GM21723 (cell line): Measurements from ENCODE around the gene ARF1.

Experiments used
- ATAC-seq: cut with Tn5 transposase; IDR thresholded peaks from one replicate; pipeline ENCODE4 v1.9.1; 2021; ENCODE audit warnings: mild to moderate bottlenecking, moderate library complexity; ENCODE audit not compliant: unreplicated experiment

Gene ARF1

GRCh38 chr1:228068359-228068758 lies 14.1 kb upstream of the ARF1 start:
- no peak for ATAC-seq

GRCh38 chr1:228070173-228070572 lies 12.3 kb upstream of the ARF1 start:
- ATAC-seq = no peak

- no peak for ATAC-seq
Observed at GRCh38 chr1:228070851-228071250, 11.7 kb upstream of the ARF1 start.

- no peak for ATAC-seq
Observed at GRCh38 chr1:228071839-228072657, 10.5 kb upstream of the ARF1 start.

- no peak for ATAC-seq
Observed at GRCh38 chr1:228072658-228073043, 9.9 kb upstream of the ARF1 start.

GRCh38 chr1:228073061-228073856 lies 9.2 kb upstream of the ARF1 start:
- no peak for ATAC-seq

- no peak for ATAC-seq
Observed at GRCh38 chr1:228073857-228074545, 8.5 kb upstream of the ARF1 start.

GRCh38 chr1:228074954-228075730 lies 7.4 kb upstream of the ARF1 start:
- ATAC-seq = no peak

- ATAC-seq = no peak
Observed at GRCh38 chr1:228075801-228076271, 6.7 kb upstream of the ARF1 start.

- no peak for ATAC-seq
Observed at GRCh38 chr1:228076796-228077430, 5.6 kb upstream of the ARF1 start.

- no peak for ATAC-seq
Observed at GRCh38 chr1:228077565-228078330, 4.8 kb upstream of the ARF1 start.

GRCh38 chr1:228079013-228079412 lies 3.5 kb upstream of the ARF1 start:
- ATAC-seq = no peak

GRCh38 chr1:228079601-228080263 lies 2.8 kb upstream of the ARF1 start:
- ATAC-seq = no peak

- ATAC-seq = no peak
Observed at GRCh38 chr1:228081144-228081543, 1.4 kb upstream of the ARF1 start.

- peak; percentile 25 for ATAC-seq
Observed at GRCh38 chr1:228081578-228082213, 812 bp upstream of the ARF1 start.

- peak; percentile 23 for ATAC-seq
Observed at GRCh38 chr1:228082918-228083870, 686 bp downstream of the ARF1 start.

- no peak for ATAC-seq
Observed at GRCh38 chr1:228083871-228084278, 1.4 kb downstream of the ARF1 start.
